AG08395 (cell line): ENCODE measurements around the gene SYNGR1.
"Not testable (repeated sequence)": the region's sequence is repeated elsewhere in the genome, so short reads cannot be mapped to it uniquely, and the experiment has no call there.

Experiments used
- DNase-seq: peaks from one replicate; pipeline ENCODE4 v3.0.0; 2012; ENCODE audit warnings: mixed read lengths, low spot score

SYNGR1 gene

GRCh38 chr22:39350757-39351688 lies 1.2 kb downstream of the SYNGR1 start:
- no peak for DNase-seq

- DNase-seq = no peak
Measured at GRCh38 chr22:39351689-39352214, 2.0 kb downstream of the SYNGR1 start.

- DNase-seq = no peak
Measured at GRCh38 chr22:39352306-39352891, 2.6 kb downstream of the SYNGR1 start.

- DNase-seq = peak; percentile 41
Measured at GRCh38 chr22:39353346-39353745, 3.6 kb downstream of the SYNGR1 start.

GRCh38 chr22:39355080-39355479 lies 5.3 kb downstream of the SYNGR1 start:
- no peak for DNase-seq

GRCh38 chr22:39355805-39356204 lies 6.0 kb downstream of the SYNGR1 start:
- not testable (repeated sequence) for DNase-seq

GRCh38 chr22:39356464-39356863 lies 6.7 kb downstream of the SYNGR1 start:
- no peak for DNase-seq

- not testable (repeated sequence) for DNase-seq
Measured at GRCh38 chr22:39357110-39358108, 7.6 kb downstream of the SYNGR1 start.

GRCh38 chr22:39358197-39358596 lies 8.4 kb downstream of the SYNGR1 start:
- not testable (repeated sequence) for DNase-seq

GRCh38 chr22:39359659-39360195 lies 9.9 kb downstream of the SYNGR1 start:
- no peak for DNase-seq

- no peak for DNase-seq
Measured at GRCh38 chr22:39360242-39360641, 10.5 kb downstream of the SYNGR1 start.

- no peak for DNase-seq
Measured at GRCh38 chr22:39360674-39361413, 11.1 kb downstream of the SYNGR1 start.

GRCh38 chr22:39361496-39361895 lies 11.7 kb downstream of the SYNGR1 start:
- DNase-seq = no peak

- peak; percentile 27 for DNase-seq
Measured at GRCh38 chr22:39362271-39362670, 12.5 kb downstream of the SYNGR1 start.

- DNase-seq = no peak
Measured at GRCh38 chr22:39362932-39363331, 13.1 kb downstream of the SYNGR1 start.

- peak; percentile 39 for DNase-seq
Measured at GRCh38 chr22:39363751-39364515, 14.1 kb downstream of the SYNGR1 start.

- DNase-seq = peak; percentile 60
Measured at GRCh38 chr22:39364714-39365491, 15.1 kb downstream of the SYNGR1 start.

GRCh38 chr22:39365492-39365780 lies 15.6 kb downstream of the SYNGR1 start:
- no peak for DNase-seq

GRCh38 chr22:39367035-39367434 lies 17.2 kb downstream of the SYNGR1 start:
- no peak for DNase-seq
